OCI-LY1 (cell line): ENCODE results near the gene C1orf115.

Source experiments
- H2AFZ ChIP-seq: fragments of 200-600 bp; sonication (generic), shearing (Covaris generic); 2 replicates; pipeline ENCODE4 v1.6.0; 2014; ENCODE audit warnings: antibody characterized with exemption, mild to moderate bottlenecking, low read length
- H3F3A ChIP-seq: fragments of 200-600 bp; sonication (generic), shearing (Covaris generic); 2 replicates; pipeline ENCODE4 v1.6.0; 2014; ENCODE audit warnings: mild to moderate bottlenecking, antibody characterized with exemption, low read length, moderate library complexity; ENCODE audit not compliant: insufficient read depth
- H3K27ac ChIP-seq: fragments of 200-600 bp; sonication (generic); 2 replicates; pipeline ENCODE4 v1.5.1; 2014; ENCODE audit warnings: low read length, mixed run types, mild to moderate bottlenecking, low read depth; ENCODE audit not compliant: poor library complexity, severe bottlenecking
- H3K27me3 ChIP-seq: fragments of 200-600 bp; sonication (generic); 2 replicates; pipeline ENCODE4 v1.6.0; 2014; ENCODE audit warnings: antibody characterized with exemption, mild to moderate bottlenecking, low read length, moderate library complexity; ENCODE audit not compliant: insufficient read depth
- H3K36me3 ChIP-seq: fragments of 200-600 bp; sonication (generic); 2 replicates; pipeline ENCODE4 v1.6.1; 2014; ENCODE audit warnings: mild to moderate bottlenecking, antibody characterized with exemption, low read length, moderate library complexity, mixed read lengths; ENCODE audit not compliant: insufficient read depth
- H3K4me1 ChIP-seq: fragments of 200-600 bp; sonication (generic); 2 replicates; pipeline ENCODE4 v1.5.1; 2014; ENCODE audit warnings: mild to moderate bottlenecking, low read length, moderate library complexity; ENCODE audit not compliant: insufficient read depth, severe bottlenecking
- H3K4me2 ChIP-seq: fragments of 200-600 bp; sonication (generic), shearing (Covaris generic); 2 replicates; pipeline ENCODE4 v1.6.1; 2014; ENCODE audit warnings: low read length
- H3K4me3 ChIP-seq: fragments of 200-600 bp; sonication (generic); 2 replicates; pipeline ENCODE4 v1.5.1; 2014; ENCODE audit warnings: low read length, low read depth, mild to moderate bottlenecking, mixed read lengths; ENCODE audit not compliant: poor library complexity, severe bottlenecking
- H3K79me2 ChIP-seq: fragments of 200-600 bp; shearing (Covaris generic); 2 replicates; pipeline ENCODE4 v1.6.1; 2016; ENCODE audit warnings: mixed run types, low read length, mixed read lengths; ENCODE audit not compliant: insufficient read depth
- H3K9ac ChIP-seq: fragments of 200-600 bp; sonication (generic), shearing (Covaris generic); 2 replicates; pipeline ENCODE4 v1.6.1; 2014; ENCODE audit warnings: mild to moderate bottlenecking, low read length, mixed read lengths
- H3K9me2 ChIP-seq: fragments of 200-600 bp; sonication (generic), shearing (Covaris generic); 2 replicates; pipeline ENCODE4 v1.6.1; 2014; ENCODE audit warnings: low read depth, mild to moderate bottlenecking, low read length, mixed read lengths
- H3K9me3 ChIP-seq: fragments of 200-600 bp; shearing (Covaris generic); 2 replicates; pipeline ENCODE4 v1.6.1; 2014; ENCODE audit warnings: low read length, mixed read lengths
- H4K20me1 ChIP-seq: fragments of 200-600 bp; sonication (generic), shearing (Covaris generic); 2 replicates; pipeline ENCODE4 v1.6.0; 2016; ENCODE audit warnings: mild to moderate bottlenecking, low read length; ENCODE audit not compliant: insufficient read depth
- EZH2 ChIP-seq: fragments of 200-600 bp; sonication (generic), shearing (Covaris generic); IDR thresholded peaks from 2 replicates; pipeline ENCODE4 v1.8.0; 2017; ENCODE audit warnings: borderline replicate concordance, mixed run types, mild to moderate bottlenecking, antibody characterized with exemption, low read length, moderate library complexity, mixed read lengths
- TF ChIP-seq, protein P1 (sequence below): fragments of 200-600 bp; sonication (generic), shearing (Covaris generic); IDR thresholded peaks from 2 replicates; pipeline ENCODE4 v1.5.1; 2017; ENCODE audit warnings: mild to moderate bottlenecking, antibody characterized with exemption, low read length, moderate library complexity, mixed read lengths

The C1orf115 gene

GRCh38 chr1:220746851-220747250, 56.7 kb downstream of the C1orf115 start:
- H4K20me1 ChIP-seq = no peaks in the 10 kb centered on the region
- no peaks in the 10 kb centered on the region for H3F3A ChIP-seq
- H3K79me2 ChIP-seq = no peaks in the 10 kb centered on the region
- H3K4me1 ChIP-seq = no peaks in the 10 kb centered on the region
- TF ChIP-seq, protein P1, sequence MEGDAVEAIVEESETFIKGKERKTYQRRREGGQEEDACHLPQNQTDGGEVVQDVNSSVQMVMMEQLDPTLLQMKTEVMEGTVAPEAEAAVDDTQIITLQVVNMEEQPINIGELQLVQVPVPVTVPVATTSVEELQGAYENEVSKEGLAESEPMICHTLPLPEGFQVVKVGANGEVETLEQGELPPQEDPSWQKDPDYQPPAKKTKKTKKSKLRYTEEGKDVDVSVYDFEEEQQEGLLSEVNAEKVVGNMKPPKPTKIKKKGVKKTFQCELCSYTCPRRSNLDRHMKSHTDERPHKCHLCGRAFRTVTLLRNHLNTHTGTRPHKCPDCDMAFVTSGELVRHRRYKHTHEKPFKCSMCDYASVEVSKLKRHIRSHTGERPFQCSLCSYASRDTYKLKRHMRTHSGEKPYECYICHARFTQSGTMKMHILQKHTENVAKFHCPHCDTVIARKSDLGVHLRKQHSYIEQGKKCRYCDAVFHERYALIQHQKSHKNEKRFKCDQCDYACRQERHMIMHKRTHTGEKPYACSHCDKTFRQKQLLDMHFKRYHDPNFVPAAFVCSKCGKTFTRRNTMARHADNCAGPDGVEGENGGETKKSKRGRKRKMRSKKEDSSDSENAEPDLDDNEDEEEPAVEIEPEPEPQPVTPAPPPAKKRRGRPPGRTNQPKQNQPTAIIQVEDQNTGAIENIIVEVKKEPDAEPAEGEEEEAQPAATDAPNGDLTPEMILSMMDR = no peak
- no peak overlapping the region for H2AFZ ChIP-seq
- no peak overlapping the region for H3K27ac ChIP-seq
- H3K9me3 ChIP-seq = no peaks in the 10 kb centered on the region
- H3K27me3 ChIP-seq = no peaks in the 10 kb centered on the region
- no peaks in the 10 kb centered on the region for H3K9me2 ChIP-seq
- no peaks in the 10 kb centered on the region for H3K36me3 ChIP-seq
- H3K4me3 ChIP-seq = no peak overlapping the region
- no peak overlapping the region for H3K9ac ChIP-seq
- H3K4me2 ChIP-seq = no peak overlapping the region

DNA sequence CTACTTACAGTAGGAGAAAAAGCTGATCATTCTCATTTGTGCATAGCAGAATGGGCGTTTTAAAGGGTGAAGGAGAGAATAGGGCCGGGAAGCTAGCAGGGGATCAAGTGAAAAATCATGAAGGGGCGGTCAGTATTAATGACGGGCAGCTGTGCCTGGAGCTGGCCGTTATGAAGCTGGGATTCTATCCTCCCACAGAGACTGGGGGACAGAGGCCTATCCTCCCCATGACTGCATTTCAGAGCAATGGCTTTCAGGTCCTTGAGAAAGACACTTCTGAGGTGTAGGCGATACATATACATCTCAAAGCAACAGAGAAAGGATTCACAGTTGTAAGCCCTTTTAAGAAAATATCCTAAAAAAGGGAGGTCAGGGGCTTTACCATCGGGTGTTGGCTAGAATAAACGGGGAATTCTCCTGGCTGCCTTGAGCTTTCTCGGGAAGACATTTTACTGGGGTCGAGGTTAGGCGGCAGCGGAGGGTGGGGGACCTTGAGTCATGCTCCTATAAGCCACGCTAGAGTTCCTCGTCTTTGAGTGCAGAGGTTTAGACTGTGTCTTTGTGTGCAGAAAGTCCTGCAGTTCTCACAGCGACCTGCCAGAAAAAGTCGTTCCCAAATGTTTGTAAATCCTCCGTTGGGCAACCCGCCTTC, 57.4 kb downstream of the C1orf115 start:
- Histone ChIP-seq H2AFZ (no peak overlapping the region), H3K27ac (no peak overlapping the region), H4K20me1 (no peaks in the 10 kb centered on the region), H3K9ac (no peak overlapping the region), H3K36me3 (no peaks in the 10 kb centered on the region), H3K9me3 (no peaks in the 10 kb centered on the region), H3K4me2 (no peak overlapping the region), H3K4me1 (no peaks in the 10 kb centered on the region), H3K4me3 (no peak overlapping the region), H3K9me2 (no peaks in the 10 kb centered on the region), H3F3A (no peaks in the 10 kb centered on the region), H3K27me3 (no peaks in the 10 kb centered on the region), H3K79me2 (no peaks in the 10 kb centered on the region)
- TF ChIP-seq, protein P1 = no peak
- TF ChIP-seq EZH2 = no peak

GRCh38 chr1:220748089-220748934, 58.1 kb downstream of the C1orf115 start, which contains the start of gene MTARC2:
Gene MTARC2 (plus strand): TSS chr1:220748322. CDS start chr1:220748532, 210 bp downstream.
- no peaks in the 10 kb centered on the region for H3K79me2 ChIP-seq
- no peaks in the 10 kb centered on the region for H3F3A ChIP-seq
- H3K4me1 ChIP-seq = no peaks in the 10 kb centered on the region
- no peaks in the 10 kb centered on the region for H3K9me2 ChIP-seq
- H3K9me3 ChIP-seq = no peaks in the 10 kb centered on the region
- H3K4me2 ChIP-seq = no peak within 1 kb of the TSS
- no peak for TF ChIP-seq EZH2
- TF ChIP-seq, protein P1 = no peak
- no peak within 1 kb of the TSS for H3K4me3 ChIP-seq
- no peaks in the 10 kb centered on the region for H3K27me3 ChIP-seq
- no peaks in the 10 kb centered on the region for H4K20me1 ChIP-seq
- H3K36me3 ChIP-seq = no peaks in the 10 kb centered on the region
- no peak within 1 kb of the TSS for H2AFZ ChIP-seq
- no peak within 1 kb of the TSS for H3K27ac ChIP-seq
- H3K9ac ChIP-seq = no peak within 1 kb of the TSS
